Gastrocnemius medialis (tissue), 4 donors: ENCODE results near the gene PRSS8. TPM values are rescaled to one million over a fixed set of nuclear protein-coding genes. Genes with fewer than 3 reads are reported as not detected.

Experiments used
- ATAC-seq, 2 donors: fragments of 150-250 bp; one replicate each; pipeline ENCODE4 v1.9.1; 2016
- DNase-seq, 2 donors: peaks; one replicate each; pipeline ENCODE4 v3.0.0-alpha.2; 2019
- H3K27ac ChIP-seq, 4 donors: fragments of 200-600 bp; sonication (generic); 1 replicate in 1 of 4; 2 replicates in 3 of 4; pipeline ENCODE4 v1.5.1; 2016 to 2018; ENCODE audit warnings: mild to moderate bottlenecking in 2 of 4, moderate library complexity in 1 of 4
- H3K27me3 ChIP-seq, 3 donors: fragments of 200-600 bp; sonication (generic) in 2 of 3; 1 replicate in 1 of 3; 2 replicates in 2 of 3; pipeline versions ENCODE4 v1.5.1 to v1.6.0; 2016 to 2019; ENCODE audit warnings: mild to moderate bottlenecking in 1 of 3, moderate library complexity in 1 of 3
- H3K36me3 ChIP-seq, 2 donors: fragments of 200-600 bp; sonication (generic) in 1 of 2; one replicate each; pipeline ENCODE4 v1.5.1; 2017 to 2018
- H3K4me1 ChIP-seq, 2 donors: fragments of 200-600 bp; sonication (generic) in 1 of 2; one replicate each; pipeline ENCODE4 v1.5.1; 2016 to 2017; ENCODE audit warnings: mild to moderate bottlenecking in 2 of 2
- H3K4me3 ChIP-seq, 4 donors: fragments of 200-600 bp; sonication (generic) in 3 of 4; 1 replicate in 1 of 4; 2 replicates in 3 of 4; pipeline ENCODE4 v1.5.1; 2016 to 2019; ENCODE audit warnings: mild to moderate bottlenecking in 2 of 4
- H3K9me3 ChIP-seq, 3 donors: fragments of 200-600 bp; sonication (generic) in 2 of 3; 1 replicate in 1 of 3; 2 replicates in 2 of 3; pipeline ENCODE4 v1.5.1; 2016 to 2019
- CTCF ChIP-seq, 5 experiments: fragments of 450-650 bp in 3 of 5; fragments of 200-600 bp in 2 of 5; sonication (generic) in 2 of 5; IDR thresholded peaks in 4 of 5; conservative IDR thresholded peaks in 1 of 5; 1 replicate in 4 of 5; 2 replicates in 1 of 5; pipeline ENCODE4 v1.5.1; 2016 to 2019; ENCODE audit warnings: antibody characterized with exemption in 5 of 5, mild to moderate bottlenecking in 3 of 5, moderate library complexity in 3 of 5
- POLR2A ChIP-seq, 2 donors: fragments of 450-650 bp; IDR thresholded peaks; one replicate each; pipeline ENCODE4 v1.6.1; 2017; ENCODE audit warnings: antibody characterized with exemption in 2 of 2, mild to moderate bottlenecking in 2 of 2, moderate library complexity in 2 of 2
- in situ Hi-C, 4 donors: fragments of 200-750 bp; cut with MboI; loops; one replicate each; pipeline versions ENCODE4 v1.15.0 to v1.8.0; 2017; ENCODE audit warnings: low sequenced_read_pairs in 4 of 4
- intact Hi-C: fragments of 100-400 bp; cut with DNase I; formaldehyde crosslinking; loops from one replicate; pipeline ENCODE4 v1.15.1; 2023; ENCODE audit warnings: low total_unique reads
- total RNA-seq, 4 donors: library from RNA; depleted of rRNA; stranded (reverse); fragments of >200 nt; gene quantifications; one replicate each; pipeline versions ENCODE4 v1.1.0 to v1.2.3, GENCODE V29; 2016

The PRSS8 gene
- total RNA-seq, 4 donors from 2014 or later: 0.24 to 1.2 TPM; not detected in 2

GRCh38 chr16:31136287-31136662 is 748 bp upstream of the PRSS8 start:
- H3K4me3 ChIP-seq: no peak overlapping the region
- H3K9me3 ChIP-seq: no peaks in the 10 kb centered on the region
- in situ Hi-C loops: no loop called here
- H3K27ac ChIP-seq: no peak overlapping the region
- intact Hi-C loops: no loop called here
- H3K4me1 ChIP-seq: peaks cover 12 to 16% of the 10 kb centered on the region in 2 donors
- ATAC-seq (no peak), DNase-seq (no peak)
- TF ChIP-seq POLR2A (IDR thresholded peaks at IDR 0.05) (no peak), CTCF (IDR thresholded peaks at IDR 0.05 in 4 of 5, conservative IDR thresholded peaks at IDR 0.05 in 1 of 5) (no peak)
- peaks cover 0 to 13% of the 10 kb centered on the region in 2 donors for H3K36me3 ChIP-seq
- H3K27me3 ChIP-seq: no peaks in the 10 kb centered on the region

GRCh38 chr16:31134625-31135534 is 647 bp downstream of the PRSS8 start:
- intact Hi-C loops: no loop called here
- Histone ChIP-seq H3K9me3 (no peaks in the 10 kb centered on the region), H3K27me3 (no peaks in the 10 kb centered on the region), H3K36me3 (peaks cover 0 to 27% of the 10 kb centered on the region in 2 donors), H3K27ac (no peak overlapping the region), H3K4me1 (peaks cover 9 to 15% of the 10 kb centered on the region in 2 donors), H3K4me3 (no peak overlapping the region)
- DNase-seq (no peak), ATAC-seq (no peak)
- TF ChIP-seq CTCF (IDR thresholded peaks at IDR 0.05 in 4 of 5, conservative IDR thresholded peaks at IDR 0.05 in 1 of 5): no peak
- no peak for TF ChIP-seq POLR2A (IDR thresholded peaks at IDR 0.05)
- in situ Hi-C loops: no loop called here

- peaks cover 0 to 30% of the 10 kb centered on the region in 2 donors for H3K36me3 ChIP-seq
- in situ Hi-C loops (no loop called here), intact Hi-C loops (no loop called here)
- H3K27ac ChIP-seq: no peak overlapping the region
- no peaks in the 10 kb centered on the region for H3K9me3 ChIP-seq
- no peak overlapping the region for H3K4me3 ChIP-seq
- TF ChIP-seq CTCF (IDR thresholded peaks at IDR 0.05 in 4 of 5, conservative IDR thresholded peaks at IDR 0.05 in 1 of 5): no peak
- ATAC-seq (no peak), DNase-seq (no peak)
- peaks cover 16 to 20% of the 10 kb centered on the region in 2 donors for H3K4me1 ChIP-seq
- H3K27me3 ChIP-seq: no peaks in the 10 kb centered on the region
Observed at GRCh38 chr16:31134091-31134571, 1.4 kb downstream of the PRSS8 start.

- in situ Hi-C loops: no loop called here
- no peak for ATAC-seq
- TF ChIP-seq CTCF (IDR thresholded peaks at IDR 0.05 in 4 of 5, conservative IDR thresholded peaks at IDR 0.05 in 1 of 5) (no peak), POLR2A (IDR thresholded peaks at IDR 0.05) (no peak)
- DNase-seq: no peak
- no peaks in the 10 kb centered on the region for H3K9me3 ChIP-seq
- H3K27me3 ChIP-seq: no peaks in the 10 kb centered on the region
- peaks cover 17% of the 10 kb centered on the region in 2 donors for H3K4me1 ChIP-seq
- no peak overlapping the region for H3K4me3 ChIP-seq
- peaks cover 0 to 36% of the 10 kb centered on the region in 2 donors for H3K36me3 ChIP-seq
- intact Hi-C loops: no loop called here
- no peak overlapping the region for H3K27ac ChIP-seq
Observed at GRCh38 chr16:31133046-31133501, 2.5 kb downstream of the PRSS8 start.
